Osteocyte (in vitro differentiated cells): ENCODE measurements around the gene MASP1. TPM values are rescaled to one million over a fixed set of nuclear protein-coding genes. Genes with fewer than 3 reads are reported as not detected.

Source experiments
- DNase-seq: peaks from one replicate; pipeline ENCODE4 v3.0.0; 2021; ENCODE audit warnings: mixed read lengths; ENCODE audit not compliant: unreplicated experiment; ENCODE audit errors: extremely low spot score
- H3K27ac Mint-ChIP-seq: one replicate; pipeline ENCODE4 v1.8.0; 2021; ENCODE audit warnings: mild to moderate bottlenecking, mixed read lengths; ENCODE audit not compliant: unreplicated experiment
- H3K27me3 Mint-ChIP-seq: one replicate; pipeline ENCODE4 v1.8.0; 2021; ENCODE audit warnings: mixed read lengths; ENCODE audit not compliant: unreplicated experiment
- H3K36me3 Mint-ChIP-seq: one replicate; pipeline ENCODE4 v1.8.0; 2021; ENCODE audit warnings: mixed read lengths; ENCODE audit not compliant: unreplicated experiment
- H3K4me1 Mint-ChIP-seq: one replicate; pipeline ENCODE4 v1.8.0; 2021; ENCODE audit warnings: mixed read lengths; ENCODE audit not compliant: unreplicated experiment
- H3K4me3 Mint-ChIP-seq: one replicate; pipeline ENCODE4 v1.8.0; 2021; ENCODE audit warnings: mild to moderate bottlenecking, moderate library complexity, mixed read lengths; ENCODE audit not compliant: unreplicated experiment
- H3K9me3 Mint-ChIP-seq: one replicate; pipeline ENCODE4 v1.8.0; 2021; ENCODE audit warnings: mixed read lengths; ENCODE audit not compliant: unreplicated experiment
- CTCF ChIP-seq: fragments of 200-600 bp; sonication (generic); IDR thresholded peaks from 2 replicates; pipeline ENCODE4 v1.5.0; 2021; ENCODE audit warnings: antibody characterized with exemption, mild to moderate bottlenecking, moderate library complexity
- total RNA-seq: library from RNA; stranded (reverse); gene quantifications from 2 replicates; pipeline ENCODE4 v1.2.1, GENCODE V29; 2021

The MASP1 gene
- total RNA-seq, 1 donor from 2014 or later: not detected

GRCh38 chr3:187295316-187296034, 3.9 kb upstream of the MASP1 start:
- Mint-ChIP-seq H3K27ac (no peak overlapping the region), H3K4me1 (peaks cover 13% of the 10 kb centered on the region), H3K27me3 (peaks cover 6% of the 10 kb centered on the region), H3K9me3 (no peaks in the 10 kb centered on the region), H3K4me3 (no peak overlapping the region), H3K36me3 (no peaks in the 10 kb centered on the region)
- TF ChIP-seq CTCF: peak; percentile 23
- no peak for DNase-seq

GRCh38 chr3:187293516-187294430, 2.2 kb upstream of the MASP1 start:
- no peaks in the 10 kb centered on the region for H3K9me3 Mint-ChIP-seq
- TF ChIP-seq CTCF: no peak
- DNase-seq: no peak
- H3K36me3 Mint-ChIP-seq: no peaks in the 10 kb centered on the region
- peaks cover 18% of the 10 kb centered on the region for H3K4me1 Mint-ChIP-seq
- peaks cover 9% of the 10 kb centered on the region for H3K27me3 Mint-ChIP-seq
- H3K27ac Mint-ChIP-seq: no peak overlapping the region
- no peak overlapping the region for H3K4me3 Mint-ChIP-seq

- no peak overlapping the region for H3K27ac Mint-ChIP-seq
- no peak overlapping the region for H3K4me3 Mint-ChIP-seq
- peaks cover 24% of the 10 kb centered on the region for H3K4me1 Mint-ChIP-seq
- H3K9me3 Mint-ChIP-seq: no peaks in the 10 kb centered on the region
- peaks cover 9% of the 10 kb centered on the region for H3K27me3 Mint-ChIP-seq
- no peaks in the 10 kb centered on the region for H3K36me3 Mint-ChIP-seq
- DNase-seq: no peak
- TF ChIP-seq CTCF: no peak
Measured at GRCh38 chr3:187292631-187293515, 1.3 kb upstream of the MASP1 start.

GRCh38 chr3:187292181-187292580, 644 bp upstream of the MASP1 start:
- H3K27me3 Mint-ChIP-seq: peaks cover 9% of the 10 kb centered on the region
- peaks cover 26% of the 10 kb centered on the region for H3K4me1 Mint-ChIP-seq
- H3K27ac Mint-ChIP-seq: no peak overlapping the region
- H3K36me3 Mint-ChIP-seq: no peaks in the 10 kb centered on the region
- TF ChIP-seq CTCF: no peak
- no peak for DNase-seq
- H3K4me3 Mint-ChIP-seq: no peak overlapping the region
- H3K9me3 Mint-ChIP-seq: no peaks in the 10 kb centered on the region
